ENCODE data around the gene LMO7. TPM values are rescaled to one million over a fixed set of nuclear protein-coding genes. Genes with fewer than 3 reads are reported as not detected.
"Not testable (repeated sequence)": the region's sequence is repeated elsewhere in the genome, so short reads cannot be mapped to it uniquely, and the experiment has no call there.

The LMO7 gene
- total RNA-seq, 1 experiment from 2014 or later, result 14.1 TPM

DNA sequence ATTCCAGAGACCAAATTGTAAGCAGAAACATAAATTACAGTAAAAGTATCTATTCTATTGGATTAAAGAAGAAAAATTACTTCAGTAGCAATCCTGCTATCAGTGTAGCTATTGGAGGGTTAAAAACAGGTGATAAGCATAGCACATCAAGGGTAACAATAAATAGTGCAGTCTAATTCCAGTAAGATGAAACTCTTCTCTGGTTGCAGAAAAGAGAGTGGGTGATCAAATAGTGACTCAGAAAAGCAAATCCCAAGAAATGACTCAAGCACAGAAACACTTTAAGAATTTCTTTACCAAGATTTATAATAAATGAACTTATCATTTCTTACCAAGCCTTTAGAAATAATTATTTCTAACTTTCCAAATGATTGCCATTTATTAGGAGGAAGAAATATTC lies 135.7 kb downstream of the LMO7 start:
- peak; percentile 7 for DNase-seq (ENCODE audit: low spot score)

DNA sequence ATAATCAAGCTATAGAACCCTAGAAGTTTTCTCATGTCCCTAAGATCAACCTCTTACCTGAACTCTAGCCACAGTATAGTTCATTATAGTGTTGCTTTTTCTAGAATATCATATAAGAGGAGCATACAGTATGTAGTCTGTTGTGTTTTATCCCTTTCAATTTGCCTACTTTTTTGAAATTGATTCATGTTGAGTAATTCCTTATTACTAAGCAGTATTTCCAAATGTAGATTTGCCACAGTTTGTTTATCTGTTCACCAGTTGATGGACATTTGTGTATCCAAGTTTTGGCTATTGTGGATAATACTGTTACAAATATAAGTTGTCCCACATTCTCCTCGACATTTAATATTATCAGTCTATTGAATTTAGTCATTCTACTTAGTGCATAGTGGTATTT lies 138.0 kb downstream of the LMO7 start:
- DNase-seq (ENCODE audit: low spot score), result no peak

DNA sequence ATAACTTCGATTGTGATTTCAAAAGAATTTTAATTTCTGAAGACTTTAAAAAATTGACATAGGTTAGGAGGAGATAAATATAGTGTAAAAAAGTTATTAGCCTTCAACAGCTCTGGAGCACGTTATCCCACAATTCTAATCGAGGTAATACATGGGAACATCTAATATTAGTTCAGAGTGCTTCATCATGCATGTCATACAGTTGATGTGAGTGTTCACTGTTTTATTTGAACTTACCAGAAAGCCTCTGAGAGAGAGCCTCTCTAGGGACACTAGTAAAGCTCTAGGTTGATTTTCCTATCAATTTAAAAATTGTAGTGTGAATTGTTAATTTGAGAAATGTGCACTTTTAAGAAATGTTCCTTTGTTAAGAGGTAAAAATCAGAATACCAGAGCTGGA lies 140.4 kb downstream of the LMO7 start:
- no peak for DNase-seq (ENCODE audit: low spot score)

DNA sequence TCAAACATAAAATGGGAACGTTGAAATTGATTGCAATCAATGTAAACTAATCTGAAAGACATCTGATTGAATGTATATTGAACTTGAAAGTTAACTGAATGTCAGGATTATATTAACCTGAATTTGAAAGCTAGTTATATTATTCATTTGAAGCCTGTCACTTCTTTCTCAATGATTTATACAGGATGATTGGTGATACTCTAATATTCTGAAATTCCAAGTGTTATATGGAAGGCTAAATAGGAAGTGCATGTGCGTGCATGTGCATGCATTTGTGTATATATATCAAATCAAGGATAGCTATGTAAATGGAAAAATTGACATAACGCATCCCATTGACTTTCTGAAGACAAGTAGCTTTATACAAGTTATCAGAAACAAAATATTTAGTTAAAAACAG lies 143.3 kb downstream of the LMO7 start:
- no peak for DNase-seq (ENCODE audit: low spot score)

DNA sequence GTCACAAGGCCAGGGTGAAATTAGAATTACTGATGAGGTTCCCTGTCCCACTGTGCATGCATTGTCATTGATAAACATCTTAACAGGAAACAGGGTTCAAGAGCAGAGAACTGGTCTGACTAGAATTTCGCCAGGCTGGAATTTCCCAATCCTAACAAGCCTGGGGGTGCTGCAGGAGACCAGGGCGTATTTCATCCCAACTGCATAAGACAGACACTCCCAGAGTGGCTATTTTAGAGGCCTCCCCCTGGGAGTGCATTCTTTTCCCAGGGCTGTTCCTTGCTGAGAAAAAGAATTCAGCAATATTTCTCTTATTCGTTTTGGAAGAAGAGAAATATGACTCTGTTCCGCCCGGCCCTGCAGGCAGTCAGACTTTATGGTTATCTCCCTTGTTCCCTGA lies 144.0 kb downstream of the LMO7 start:
- DNase-seq (ENCODE audit: low spot score), result not testable (repeated sequence)

DNA sequence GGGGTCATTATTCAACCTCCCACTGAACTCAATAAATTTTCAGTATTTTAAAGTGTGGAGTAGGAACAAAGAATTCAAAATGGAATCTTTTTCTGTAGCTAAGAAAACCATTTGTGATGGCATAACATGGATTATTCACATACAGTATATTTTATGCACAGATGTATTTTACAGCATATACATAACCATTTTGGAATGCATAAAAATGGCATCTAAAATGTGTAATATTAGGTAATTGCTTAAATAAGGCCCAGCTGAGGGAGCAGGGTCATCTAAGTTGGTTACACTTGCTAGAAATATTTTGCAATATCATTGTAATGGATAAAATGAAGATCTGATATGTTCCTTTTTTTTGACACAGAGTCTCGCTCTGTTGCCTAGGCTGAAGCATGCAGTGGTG lies 146.9 kb downstream of the LMO7 start:
- DNase-seq (ENCODE audit: low spot score), result no peak

DNA sequence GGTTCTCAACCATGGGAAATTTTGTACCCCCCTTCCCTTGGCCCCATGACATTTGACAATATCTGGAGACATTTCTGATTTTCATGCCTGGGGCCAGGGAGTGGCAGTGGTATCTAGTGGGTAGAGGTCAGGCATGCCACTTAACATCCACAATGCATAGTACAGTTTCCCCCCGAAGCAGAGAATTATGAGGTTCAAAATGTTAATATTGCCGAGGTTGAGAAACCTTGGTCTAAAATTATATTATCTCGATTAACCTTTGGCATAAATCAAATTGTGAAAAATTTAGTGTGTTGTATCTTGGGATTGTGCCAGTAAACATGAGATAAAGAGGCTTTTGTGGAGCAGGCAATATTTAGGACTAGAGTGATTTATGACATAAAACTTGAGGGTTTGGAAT lies 147.9 kb downstream of the LMO7 start:
- no peak for DNase-seq (ENCODE audit: low spot score)

DNA sequence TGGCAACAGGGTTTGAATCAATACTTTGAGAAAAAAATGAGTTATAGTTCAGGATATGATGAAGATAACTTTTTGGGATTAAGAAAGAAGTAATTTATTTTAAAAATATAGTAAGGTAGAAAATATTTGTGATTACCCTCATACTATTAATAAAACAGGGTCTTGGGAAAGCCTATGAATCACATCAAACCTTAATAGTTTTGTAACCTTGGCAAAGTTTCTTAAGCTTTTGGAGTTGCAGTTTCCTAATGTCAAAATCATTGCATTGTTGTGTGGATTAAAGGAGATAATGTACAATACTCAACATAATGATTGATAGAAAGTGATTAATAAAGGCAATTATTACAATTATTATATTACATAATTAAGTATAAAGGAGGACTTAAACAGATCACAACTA lies 149.0 kb downstream of the LMO7 start:
- no peak for DNase-seq (ENCODE audit: low spot score)

DNA sequence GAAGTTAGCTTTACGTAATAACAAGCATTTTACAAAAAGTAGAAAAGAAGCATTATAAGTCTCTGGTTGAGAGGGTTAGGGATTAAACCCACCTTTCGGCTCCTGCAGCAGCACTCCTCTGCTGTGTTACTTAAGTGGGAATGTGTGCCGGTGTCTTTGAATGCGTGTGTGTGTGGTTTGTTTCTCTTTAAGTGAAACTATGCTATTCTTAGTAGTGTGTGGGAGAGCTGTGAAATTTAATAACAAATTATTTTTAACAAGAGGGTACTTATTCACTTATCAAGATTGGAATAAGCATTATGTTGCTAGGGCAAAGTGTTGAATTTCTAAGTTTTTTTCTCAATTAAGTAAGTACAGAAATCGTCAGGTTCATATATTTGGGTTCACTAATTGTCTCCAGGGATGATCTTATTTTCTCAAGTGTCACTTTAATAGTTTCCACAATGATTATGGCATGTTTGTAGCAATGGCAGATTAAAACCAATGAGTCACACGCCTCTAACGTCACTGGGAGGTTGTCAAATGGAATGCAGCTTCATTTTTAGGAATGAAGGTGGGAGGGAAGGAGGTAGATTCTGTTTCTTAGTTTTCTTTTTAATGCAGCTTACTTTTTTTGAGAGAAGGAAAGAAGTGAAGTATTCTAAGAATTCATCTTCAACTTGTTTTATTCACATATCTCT lies 151.3 kb downstream of the LMO7 start:
- DNase-seq (ENCODE audit: low spot score), result no peak

DNA sequence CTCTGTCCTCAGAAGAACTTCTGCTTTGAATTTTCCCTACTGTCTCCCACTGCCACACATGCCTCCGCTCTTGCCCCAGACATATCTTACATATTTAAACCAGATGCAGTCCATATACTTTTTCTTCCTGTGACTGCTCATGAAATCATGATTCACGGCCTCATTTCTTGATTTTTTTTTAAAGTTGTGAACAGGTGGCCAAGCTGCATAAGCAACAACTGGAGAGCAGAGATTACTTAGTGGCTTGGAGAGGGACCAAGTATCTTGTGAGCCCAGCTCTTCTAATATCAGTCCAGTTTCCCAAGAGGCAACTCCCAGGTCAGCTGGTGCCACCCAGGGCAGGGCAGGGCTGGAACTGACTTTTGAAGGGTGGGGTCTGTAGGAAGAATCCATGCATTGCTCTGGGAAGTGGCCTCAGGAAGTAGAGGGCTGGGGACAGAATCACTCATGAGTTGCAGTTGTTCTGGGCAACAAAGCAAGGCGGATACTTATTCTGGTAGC lies 152.4 kb downstream of the LMO7 start:
- DNase-seq (ENCODE audit: low spot score), result peak; percentile 24

DNA sequence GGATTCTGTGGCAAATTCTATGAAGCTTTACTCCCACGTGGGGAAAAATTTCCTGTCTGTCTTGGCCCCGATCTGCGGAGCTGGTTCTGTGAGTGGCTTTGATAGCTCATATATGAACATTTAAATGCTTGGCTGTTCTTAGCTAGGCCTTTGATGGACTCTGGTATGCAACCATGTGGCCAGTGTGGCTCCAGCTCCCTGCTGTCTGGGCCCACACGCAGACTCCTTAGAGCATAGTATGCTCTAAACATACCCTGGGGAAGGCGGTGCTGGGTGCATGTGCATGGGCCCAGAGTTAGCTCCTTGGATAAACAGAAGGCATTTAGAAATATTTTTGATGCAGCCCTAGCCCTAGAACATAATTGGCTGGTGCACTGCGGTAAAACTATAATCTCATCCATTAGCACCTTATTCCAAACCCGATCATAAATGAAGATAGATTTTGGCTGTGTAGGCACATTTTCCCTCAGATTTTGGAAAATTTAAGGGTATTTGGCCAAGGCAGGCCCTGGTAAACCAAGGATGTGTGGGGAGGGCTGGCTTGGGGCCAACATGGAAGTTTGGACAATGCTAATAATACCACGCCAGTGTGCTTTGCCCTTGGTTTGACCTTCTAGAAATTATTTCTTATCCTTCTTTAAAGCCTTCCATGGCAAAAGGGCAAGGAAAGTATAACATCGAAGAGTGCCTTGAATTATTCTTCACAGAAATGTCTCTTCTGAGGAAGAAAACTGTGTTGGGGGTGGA lies 153.5 kb downstream of the LMO7 start:
- no peak for DNase-seq (ENCODE audit: low spot score)

DNA sequence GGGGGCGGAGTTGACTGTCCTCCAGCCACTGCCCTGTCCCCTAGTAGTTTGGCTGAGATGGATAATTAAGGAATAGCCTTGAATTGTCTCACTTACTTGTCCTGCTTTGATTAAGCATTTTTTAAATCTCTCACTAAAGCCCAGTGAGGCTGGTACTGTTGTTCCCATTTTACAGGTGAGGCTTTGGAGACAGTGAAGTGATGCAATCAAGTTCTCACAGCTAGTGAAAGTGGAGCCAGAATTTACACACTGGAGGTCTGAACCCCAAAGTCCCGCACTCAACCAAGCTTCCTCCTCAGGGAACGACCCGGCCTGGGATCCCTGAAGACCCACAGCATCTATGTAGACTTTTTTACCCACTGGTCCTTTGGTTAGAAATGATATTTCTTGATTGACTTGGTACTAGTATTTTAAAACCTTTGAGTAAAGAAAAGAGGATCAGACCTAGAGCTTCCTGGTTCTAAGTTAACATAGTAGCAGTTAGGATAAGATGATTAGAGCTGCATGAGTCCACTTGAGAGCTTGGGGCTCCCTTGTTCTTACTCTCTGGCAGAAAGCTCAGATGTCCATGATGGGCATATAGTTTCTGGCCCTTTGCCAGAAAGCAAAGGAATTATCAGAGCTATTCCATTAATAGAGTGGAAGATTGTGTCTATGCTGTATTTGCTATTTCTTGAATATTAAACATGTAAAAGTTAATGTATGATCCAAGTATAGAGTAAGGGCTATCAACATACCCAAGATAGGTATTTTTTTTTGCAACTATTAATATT lies 154.3 kb downstream of the LMO7 start:
- DNase-seq (ENCODE audit: low spot score), result no peak

DNA sequence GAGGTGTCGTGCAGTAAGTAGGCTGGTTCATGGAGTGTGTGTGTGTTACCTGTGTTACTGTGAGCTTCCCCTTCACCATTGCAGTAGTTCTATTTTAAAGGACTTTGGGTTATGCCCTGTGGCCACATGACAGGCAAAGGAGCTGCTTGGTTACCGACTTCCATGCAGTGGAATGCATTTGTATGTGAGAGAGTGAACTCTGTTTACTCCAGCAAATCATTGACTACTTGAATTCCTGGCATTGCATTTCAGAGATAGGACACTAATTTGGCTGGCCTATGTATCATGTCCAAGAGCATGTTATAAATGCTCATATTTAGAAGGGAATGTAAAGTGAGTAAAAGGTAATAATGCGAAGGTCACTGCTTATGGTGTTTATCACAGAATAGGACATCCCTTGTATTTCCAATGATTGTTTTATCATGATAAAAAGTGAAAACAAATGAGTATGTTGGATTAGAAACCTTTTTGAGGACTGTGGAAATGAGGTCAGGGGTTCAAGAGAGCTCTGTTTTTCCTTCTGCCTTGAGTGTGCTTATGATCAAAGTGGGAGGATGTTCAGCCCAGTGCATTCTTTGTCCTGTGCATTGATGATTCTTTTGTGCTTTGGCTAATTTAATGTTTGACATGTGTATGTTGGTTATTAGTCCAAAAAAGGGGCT lies 156.5 kb downstream of the LMO7 start:
- DNase-seq (ENCODE audit: low spot score), result no peak

DNA sequence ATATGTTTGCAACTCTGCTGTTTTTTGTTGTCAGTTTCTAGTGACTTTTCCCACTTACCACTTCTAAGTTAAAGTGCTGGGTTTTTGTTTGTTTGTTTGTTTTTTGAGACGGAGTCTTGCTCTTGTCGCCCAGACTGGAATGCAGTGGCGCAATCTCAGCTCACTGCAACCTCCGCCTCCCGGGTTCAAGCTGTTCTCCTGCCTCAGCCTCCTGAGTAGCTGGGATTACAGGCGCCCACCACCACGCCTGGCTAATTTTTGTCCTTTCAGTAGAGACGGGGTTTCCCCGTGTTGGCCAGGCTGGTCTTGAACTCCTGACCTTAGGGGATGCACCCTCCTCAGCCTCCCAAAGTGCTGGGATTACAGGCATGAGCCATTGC lies 157.0 kb downstream of the LMO7 start:
- not testable (repeated sequence) for DNase-seq (ENCODE audit: low spot score)

DNA sequence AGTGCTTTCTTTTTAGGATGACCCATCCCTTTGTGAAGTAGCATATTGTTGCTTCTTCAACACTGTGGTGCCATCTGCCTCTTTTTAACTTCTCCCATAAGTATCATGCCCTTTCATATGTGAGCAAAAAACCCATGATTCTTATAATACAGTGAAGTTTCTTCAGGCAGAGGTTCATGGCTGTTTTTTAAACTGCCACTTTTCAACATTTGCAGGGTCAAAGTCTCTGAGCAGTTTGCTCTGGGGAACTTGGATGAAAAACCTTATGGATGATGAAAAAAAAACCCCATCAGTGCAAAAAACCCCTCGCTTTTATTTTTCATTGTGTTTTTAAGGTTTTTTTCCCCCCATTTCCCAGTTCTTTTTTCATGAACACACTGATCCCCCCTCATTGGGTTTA lies 158.5 kb downstream of the LMO7 start:
- DNase-seq (ENCODE audit: low spot score), result no peak

DNA sequence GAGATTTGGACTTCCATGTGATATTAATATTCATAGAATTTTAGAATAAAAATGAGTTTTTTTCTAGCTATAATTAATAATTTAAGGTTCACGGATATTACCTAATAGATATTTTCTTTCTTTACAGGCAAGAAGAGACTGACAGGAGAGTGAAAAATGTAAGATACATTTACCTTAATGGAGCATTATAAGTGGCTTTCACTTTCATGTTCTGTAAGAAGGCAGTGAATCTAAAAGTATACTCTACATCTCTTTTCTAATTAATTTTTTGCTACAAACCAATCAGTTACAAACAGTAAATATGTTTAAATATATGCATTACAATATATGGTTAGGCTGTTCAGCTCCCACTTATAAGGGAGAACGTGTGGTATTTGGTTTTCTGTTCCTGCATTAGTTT lies 159.1 kb downstream of the LMO7 start:
- DNase-seq (ENCODE audit: low spot score), result no peak

DNA sequence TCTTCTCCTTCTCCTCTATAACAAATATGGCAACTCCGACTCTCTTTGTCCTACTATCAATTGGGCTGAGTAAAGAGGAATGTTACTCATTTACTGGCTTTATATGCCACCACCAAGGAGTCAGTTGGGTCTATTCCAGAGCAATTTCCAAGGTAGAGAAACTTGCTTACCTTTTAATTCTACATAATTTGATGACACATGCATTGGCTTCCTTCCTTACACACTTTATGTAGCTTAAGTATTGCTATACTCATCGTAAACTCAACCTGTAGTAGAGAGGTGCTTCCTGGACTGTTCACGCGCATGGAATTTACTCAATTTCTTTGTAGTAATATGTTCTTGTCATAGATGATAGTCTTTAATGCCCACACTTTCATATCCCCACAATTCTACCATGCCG lies 160.7 kb downstream of the LMO7 start:
- DNase-seq (ENCODE audit: low spot score), result no peak

DNA sequence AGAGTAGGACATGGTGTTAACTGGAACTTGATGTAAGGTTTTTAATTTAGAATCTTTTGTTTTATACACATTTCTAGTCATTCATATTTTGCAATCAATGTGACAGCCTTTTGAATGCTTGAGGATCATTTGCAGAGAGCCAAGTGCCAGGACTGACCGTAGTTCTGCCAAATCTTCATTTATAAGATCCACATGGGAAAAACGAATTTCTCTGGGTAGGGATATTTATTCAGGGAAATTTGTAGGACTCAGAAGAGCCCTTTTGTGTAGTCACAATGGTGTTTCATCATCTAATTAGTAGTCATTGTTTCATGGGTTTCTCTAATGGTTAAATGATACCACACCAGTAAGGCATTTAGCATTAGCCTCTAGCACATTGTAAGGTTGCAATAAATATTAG lies 161.1 kb downstream of the LMO7 start:
- no peak for DNase-seq (ENCODE audit: low spot score)

DNA sequence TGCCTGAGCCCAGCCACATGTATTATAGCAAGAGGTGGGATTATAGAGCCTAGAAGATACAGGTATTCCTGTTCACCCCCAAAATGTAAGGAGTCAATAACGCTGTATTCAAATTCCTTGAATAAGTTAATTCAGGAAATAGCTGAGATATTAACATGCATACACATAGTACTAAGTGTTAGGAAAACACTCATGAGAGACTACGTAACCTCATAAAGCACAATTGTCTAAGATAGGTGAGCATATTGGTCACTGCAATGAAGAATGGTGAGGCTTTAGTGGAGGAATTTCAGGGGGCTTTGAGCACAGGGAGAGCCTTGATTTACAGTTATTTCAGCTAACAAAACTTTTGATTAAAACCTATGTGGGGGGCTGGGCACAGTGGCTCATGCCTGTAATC lies 161.6 kb downstream of the LMO7 start:
- DNase-seq (ENCODE audit: low spot score), result no peak

DNA sequence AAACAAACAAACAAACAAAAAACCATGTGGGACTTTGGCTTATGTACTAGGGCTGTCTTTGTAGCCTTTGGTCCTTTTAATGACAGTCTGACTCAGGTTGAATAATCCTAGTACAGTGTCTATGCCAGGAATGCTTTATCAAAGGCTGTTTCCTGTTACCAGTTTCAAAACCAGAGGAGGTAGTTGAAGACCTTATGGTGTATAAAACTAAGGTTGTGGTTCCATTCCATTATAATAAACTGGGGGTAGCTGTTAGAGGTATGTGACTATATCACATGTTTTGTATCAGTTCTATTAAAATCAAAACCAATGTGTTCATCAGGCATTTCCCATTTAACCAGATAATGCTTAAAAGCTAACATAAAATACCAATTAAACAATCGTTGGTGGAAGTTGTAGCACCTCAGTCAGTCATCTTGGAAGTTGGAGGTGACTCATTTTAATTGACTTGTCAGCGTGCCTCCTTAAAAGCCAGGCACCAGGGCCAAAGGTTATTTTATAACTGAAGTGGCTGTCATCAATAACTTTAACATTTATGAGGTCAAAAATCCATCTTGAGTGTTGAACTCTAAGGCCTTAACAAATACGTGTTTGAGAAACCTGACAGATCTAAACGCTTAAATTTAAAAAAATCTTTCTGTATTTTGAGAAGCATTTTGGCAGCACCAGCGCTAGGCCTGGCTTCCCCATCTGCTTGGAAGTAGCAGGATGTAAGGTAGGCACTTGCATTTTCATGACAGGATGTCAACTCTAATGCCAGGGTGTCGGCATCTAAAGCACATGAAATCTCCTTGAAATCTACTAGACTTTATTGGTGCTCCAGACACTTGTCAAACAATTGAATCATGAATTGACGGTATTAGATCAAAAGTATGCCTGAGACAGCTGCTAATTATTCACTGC lies 162.5 kb downstream of the LMO7 start:
- peak; percentile 4 for DNase-seq (ENCODE audit: low spot score)

DNA sequence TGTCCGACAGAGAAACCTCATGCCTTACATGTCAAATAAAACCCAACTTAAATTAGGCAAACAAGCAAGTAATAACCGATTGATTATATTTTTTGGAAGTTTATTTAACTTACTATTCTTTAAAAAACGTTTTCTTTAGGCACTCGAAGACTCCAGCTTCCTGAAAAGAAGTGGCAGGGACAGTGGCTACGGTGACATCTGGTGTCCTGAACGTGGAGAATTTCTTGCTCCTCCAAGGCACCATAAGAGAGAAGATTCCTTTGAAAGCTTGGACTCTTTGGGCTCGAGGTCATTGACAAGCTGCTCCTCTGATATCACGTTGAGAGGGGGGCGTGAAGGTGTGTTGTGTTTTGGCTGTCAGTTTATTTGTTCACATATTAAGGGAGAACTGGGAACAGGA lies 164.4 kb downstream of the LMO7 start:
- DNase-seq (ENCODE audit: low spot score), result no peak

Measured in H4 (cell line).